Stimulated activated naive B cell treated with anti-CD40 and anti-IgM and Interleukin-4, amounts not matched to agents 10 μg/mL and 1 μg/mL and 100 μg/mL, for 72 hours (primary cell): ENCODE measurements around the gene BFSP2.

Source experiments
- ATAC-seq, 2 donors: fragments of 150-1000 bp; cut with Tn5 transposase; replicated peaks; 2 replicates each; pipeline ENCODE4 v1.10.0; 2021; ENCODE audit warnings: moderate library complexity in 1 of 2
- DNase-seq: peaks from one replicate; pipeline ENCODE4 v3.0.0; 2021
- H3K27ac Mint-ChIP-seq: one replicate; pipeline ENCODE4 v1.8.0; 2022; ENCODE audit warnings: mild to moderate bottlenecking, mixed read lengths
- H3K27me3 Mint-ChIP-seq, 2 donors: one replicate each; pipeline ENCODE4 v1.8.0; 2022; ENCODE audit warnings: mixed read lengths in 2 of 2
- H3K36me3 Mint-ChIP-seq, 2 donors: one replicate each; pipeline ENCODE4 v1.8.0; 2022; ENCODE audit warnings: mixed read lengths in 2 of 2, mild to moderate bottlenecking in 1 of 2
- H3K4me1 Mint-ChIP-seq, 2 donors: one replicate each; pipeline ENCODE4 v1.8.0; 2022; ENCODE audit warnings: mixed read lengths in 2 of 2, mild to moderate bottlenecking in 1 of 2
- H3K4me3 Mint-ChIP-seq, 2 donors: one replicate each; pipeline ENCODE4 v1.8.0; 2022; ENCODE audit warnings: mild to moderate bottlenecking in 2 of 2, mixed read lengths in 2 of 2, moderate library complexity in 1 of 2
- H3K9me3 Mint-ChIP-seq, 2 donors: one replicate each; pipeline ENCODE4 v1.8.0; 2022; ENCODE audit warnings: mixed read lengths in 2 of 2, mild to moderate bottlenecking in 1 of 2

BFSP2 gene

GRCh38 chr3:133375403-133375745, 24.5 kb upstream of the BFSP2 start:
- no peaks in the 10 kb centered on the region for H3K9me3 Mint-ChIP-seq
- H3K36me3 Mint-ChIP-seq = no peaks in the 10 kb centered on the region
- H3K4me3 Mint-ChIP-seq = no peak overlapping the region
- no peaks in the 10 kb centered on the region for H3K4me1 Mint-ChIP-seq
- ATAC-seq (no peak), DNase-seq (no peak)
- no peak overlapping the region for H3K27ac Mint-ChIP-seq
- H3K27me3 Mint-ChIP-seq = peaks cover 5 to 12% of the 10 kb centered on the region in 2 donors

DNA sequence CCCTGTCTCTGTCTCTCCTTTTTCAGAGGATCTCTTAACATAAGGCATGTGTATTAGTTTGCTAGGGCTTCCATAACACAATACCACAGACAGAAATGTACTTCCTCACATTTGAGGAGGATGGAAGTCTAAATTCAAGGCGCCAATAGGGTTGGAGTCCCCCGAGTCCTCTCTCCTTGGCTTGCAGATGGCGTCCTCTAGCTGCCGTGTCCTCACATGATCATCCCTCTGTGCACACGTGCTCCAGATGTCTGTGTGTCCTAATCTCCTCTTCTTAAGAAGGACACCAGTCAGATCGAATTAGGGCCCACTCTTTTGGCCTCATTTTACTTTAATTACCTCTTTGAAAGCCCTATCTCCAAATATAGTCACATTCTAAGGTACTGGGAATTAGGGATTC, 23.0 kb upstream of the BFSP2 start:
- no peaks in the 10 kb centered on the region for H3K4me1 Mint-ChIP-seq
- H3K4me3 Mint-ChIP-seq = no peak overlapping the region
- no peak overlapping the region for H3K27ac Mint-ChIP-seq
- no peaks in the 10 kb centered on the region for H3K9me3 Mint-ChIP-seq
- H3K36me3 Mint-ChIP-seq = no peaks in the 10 kb centered on the region
- no peak for DNase-seq
- no peak for ATAC-seq
- H3K27me3 Mint-ChIP-seq = peaks cover 5 to 12% of the 10 kb centered on the region in 2 donors

DNA sequence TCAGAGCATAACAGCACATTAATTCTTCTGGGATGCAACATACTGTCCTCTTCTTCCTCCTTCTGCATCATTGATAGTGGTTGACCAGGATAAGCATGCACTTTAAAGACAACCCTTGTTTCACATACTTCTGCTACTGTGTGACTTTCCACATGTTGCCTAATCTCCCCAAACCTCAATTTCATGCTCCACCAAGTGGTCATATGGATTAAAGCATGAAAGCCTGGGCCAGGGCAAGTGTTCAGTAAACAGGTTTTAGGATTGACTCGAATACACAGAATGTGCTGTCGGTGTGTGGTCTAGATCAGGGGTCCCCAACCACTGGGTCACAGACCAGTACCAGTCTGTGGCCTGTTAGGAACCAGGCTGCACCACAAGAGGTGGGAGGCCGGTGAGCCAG, 22.5 kb upstream of the BFSP2 start:
- no peak overlapping the region for H3K27ac Mint-ChIP-seq
- H3K9me3 Mint-ChIP-seq = no peaks in the 10 kb centered on the region
- peaks cover 5 to 12% of the 10 kb centered on the region in 2 donors for H3K27me3 Mint-ChIP-seq
- ATAC-seq (peak; percentile 29), DNase-seq (no peak)
- H3K36me3 Mint-ChIP-seq = no peaks in the 10 kb centered on the region
- H3K4me3 Mint-ChIP-seq = no peak overlapping the region
- H3K4me1 Mint-ChIP-seq = no peaks in the 10 kb centered on the region

GRCh38 chr3:133379926-133380325, 19.9 kb upstream of the BFSP2 start:
- H3K4me3 Mint-ChIP-seq = no peak overlapping the region
- ATAC-seq (no peak), DNase-seq (no peak)
- peaks cover 0 to 3% of the 10 kb centered on the region in 2 donors for H3K4me1 Mint-ChIP-seq
- H3K36me3 Mint-ChIP-seq = no peaks in the 10 kb centered on the region
- no peaks in the 10 kb centered on the region for H3K9me3 Mint-ChIP-seq
- peaks cover 8 to 28% of the 10 kb centered on the region in 2 donors for H3K27me3 Mint-ChIP-seq
- H3K27ac Mint-ChIP-seq = no peak overlapping the region

DNA sequence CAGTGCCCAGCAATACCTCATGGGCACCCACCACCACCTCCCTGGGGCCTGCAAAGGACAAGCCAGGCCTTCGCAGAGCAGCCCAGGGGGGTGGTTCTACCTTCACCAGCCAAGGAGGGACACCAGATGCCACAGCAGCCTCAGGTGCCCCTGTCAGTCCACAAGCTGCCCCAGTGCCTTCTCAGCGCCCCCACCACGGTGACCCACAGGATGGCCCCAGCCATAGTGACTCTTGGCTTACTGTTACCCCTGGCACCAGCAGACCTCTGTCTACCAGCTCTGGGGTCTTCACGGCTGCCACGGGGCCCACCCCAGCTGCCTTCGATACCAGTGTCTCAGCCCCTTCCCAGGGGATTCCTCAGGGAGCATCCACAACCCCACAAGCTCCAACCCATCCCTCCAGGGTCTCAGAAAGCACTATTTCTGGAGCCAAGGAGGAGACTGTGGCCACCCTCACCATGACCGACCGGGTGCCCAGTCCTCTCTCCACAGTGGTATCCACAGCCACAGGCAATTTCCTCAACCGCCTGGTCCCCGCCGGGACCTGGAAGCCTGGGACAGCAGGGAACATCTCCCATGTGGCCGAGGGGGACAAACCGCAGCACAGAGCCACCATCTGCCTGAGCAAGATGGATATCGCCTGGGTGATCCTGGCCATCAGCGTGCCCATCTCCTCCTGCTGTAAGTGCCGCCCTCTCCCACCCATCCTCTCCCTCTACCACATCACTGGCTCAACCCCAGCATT, 19.2 kb upstream of the BFSP2 start:
- Mint-ChIP-seq H3K27ac (no peak overlapping the region), H3K36me3 (no peaks in the 10 kb centered on the region), H3K27me3 (peaks cover 13 to 33% of the 10 kb centered on the region in 2 donors)

GRCh38 chr3:133381346-133382109, 18.3 kb upstream of the BFSP2 start:
- no peak for DNase-seq
- Mint-ChIP-seq H3K27me3 (peaks cover 13 to 34% of the 10 kb centered on the region in 2 donors), H3K4me1 (peaks cover 5 to 6% of the 10 kb centered on the region in 2 donors), H3K4me3 (no peak overlapping the region), H3K27ac (no peak overlapping the region), H3K36me3 (no peaks in the 10 kb centered on the region), H3K9me3 (peaks cover 0 to 1% of the 10 kb centered on the region in 2 donors)
- no peak for ATAC-seq

More for the DNA sequence above, 19.2 kb upstream of the BFSP2 start:
- no peak overlapping the region for H3K4me3 Mint-ChIP-seq
- DNase-seq (no peak), ATAC-seq (no peak)
- H3K9me3 Mint-ChIP-seq = no peaks in the 10 kb centered on the region
- peaks cover 2 to 4% of the 10 kb centered on the region in 2 donors for H3K4me1 Mint-ChIP-seq

GRCh38 chr3:133383175-133383574, 16.7 kb upstream of the BFSP2 start:
- H3K9me3 Mint-ChIP-seq = peaks cover 0 to 1% of the 10 kb centered on the region in 2 donors
- no peak overlapping the region for H3K4me3 Mint-ChIP-seq
- no peak for DNase-seq
- H3K27ac Mint-ChIP-seq = no peak overlapping the region
- ATAC-seq = no peak
- no peaks in the 10 kb centered on the region for H3K36me3 Mint-ChIP-seq
- H3K4me1 Mint-ChIP-seq = peaks cover 6 to 7% of the 10 kb centered on the region in 2 donors
- peaks cover 13 to 34% of the 10 kb centered on the region in 2 donors for H3K27me3 Mint-ChIP-seq

- Mint-ChIP-seq H3K4me3 (no peak overlapping the region), H3K27ac (no peak overlapping the region), H3K9me3 (peaks cover 0 to 1% of the 10 kb centered on the region in 2 donors), H3K4me1 (peaks cover 6 to 7% of the 10 kb centered on the region in 2 donors), H3K36me3 (no peaks in the 10 kb centered on the region), H3K27me3 (peaks cover 13 to 34% of the 10 kb centered on the region in 2 donors)
- no peak for ATAC-seq
- DNase-seq = no peak
Measured at GRCh38 chr3:133383741-133384140, 16.1 kb upstream of the BFSP2 start.

- Mint-ChIP-seq H3K27me3 (peaks cover 13 to 34% of the 10 kb centered on the region in 2 donors), H3K27ac (no peak overlapping the region), H3K36me3 (no peaks in the 10 kb centered on the region), H3K4me1 (peaks cover 6 to 7% of the 10 kb centered on the region in 2 donors), H3K9me3 (peaks cover 0 to 1% of the 10 kb centered on the region in 2 donors), H3K4me3 (no peak overlapping the region)
- ATAC-seq (peak; percentile 89 to 92), DNase-seq (peak; percentile 12)
Measured at GRCh38 chr3:133384331-133385027, 15.4 kb upstream of the BFSP2 start.

DNA sequence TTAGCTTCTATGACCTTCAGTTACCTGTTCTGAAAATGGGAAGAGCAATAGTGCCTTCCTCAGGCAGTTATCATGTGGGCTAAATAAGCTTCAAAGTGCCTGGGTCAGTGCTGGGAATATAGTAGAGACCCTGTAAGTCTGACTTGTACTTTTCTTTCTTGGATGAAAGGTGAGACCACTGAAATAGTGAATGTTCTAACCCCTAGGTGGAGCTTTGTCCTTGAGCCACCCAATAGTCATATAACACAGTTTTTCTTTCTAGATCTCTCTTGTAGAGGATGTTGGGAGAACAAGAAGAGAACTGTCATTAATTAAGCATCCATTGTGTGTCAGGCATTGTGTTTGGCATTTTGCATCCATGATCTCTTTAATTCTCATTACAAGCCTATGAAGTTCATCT, 13.0 kb upstream of the BFSP2 start:
- ATAC-seq (no peak), DNase-seq (no peak)
- Mint-ChIP-seq H3K9me3 (peaks cover 0 to 1% of the 10 kb centered on the region in 2 donors), H3K27ac (no peak overlapping the region), H3K4me1 (peaks cover 6 to 7% of the 10 kb centered on the region in 2 donors), H3K27me3 (peaks cover 13 to 27% of the 10 kb centered on the region in 2 donors), H3K4me3 (no peak overlapping the region), H3K36me3 (no peaks in the 10 kb centered on the region)

GRCh38 chr3:133387341-133387740, 12.5 kb upstream of the BFSP2 start:
- H3K4me1 Mint-ChIP-seq = peaks cover 6 to 7% of the 10 kb centered on the region in 2 donors
- H3K4me3 Mint-ChIP-seq = no peak overlapping the region
- H3K36me3 Mint-ChIP-seq = no peaks in the 10 kb centered on the region
- H3K27me3 Mint-ChIP-seq = peaks cover 9 to 23% of the 10 kb centered on the region in 2 donors
- no peak for ATAC-seq
- H3K9me3 Mint-ChIP-seq = peaks cover 0 to 1% of the 10 kb centered on the region in 2 donors
- no peak for DNase-seq
- no peak overlapping the region for H3K27ac Mint-ChIP-seq

DNA sequence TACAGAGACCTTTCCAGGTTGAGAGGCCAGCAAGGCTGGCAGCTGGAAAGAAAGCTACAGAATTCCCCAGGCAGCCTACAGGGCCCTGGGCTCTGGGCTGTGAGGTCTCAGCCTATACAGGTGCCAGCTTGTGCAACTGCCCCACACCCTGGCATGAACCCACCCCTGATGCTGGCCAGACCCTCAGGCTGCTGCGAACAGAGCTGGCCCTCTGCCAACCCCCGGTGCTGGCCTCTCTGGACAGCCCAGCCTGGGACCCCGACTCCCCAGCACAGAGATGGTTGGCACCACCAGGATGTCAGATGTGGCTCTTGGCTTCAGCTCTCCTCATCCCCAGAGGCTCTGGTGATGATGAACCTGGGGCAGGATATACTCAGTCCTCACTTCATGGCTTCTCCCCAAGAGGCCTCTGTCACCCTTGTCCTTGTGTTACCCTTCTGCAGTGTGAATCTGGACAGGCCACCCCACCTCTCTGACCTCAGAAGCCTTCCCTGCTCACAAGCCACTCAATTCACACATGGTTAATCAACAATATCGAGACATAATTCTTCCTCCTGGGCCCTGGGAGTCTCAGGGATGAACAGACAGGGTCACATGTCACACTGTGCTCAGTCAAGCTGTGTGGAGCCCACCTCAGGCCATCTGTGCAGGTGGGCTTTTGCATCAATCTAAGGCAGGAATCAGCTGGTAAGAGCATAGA, 11.0 kb upstream of the BFSP2 start:
- no peak for ATAC-seq

GRCh38 chr3:133390715-133391114, 9.1 kb upstream of the BFSP2 start:
- no peak overlapping the region for H3K4me3 Mint-ChIP-seq
- H3K36me3 Mint-ChIP-seq = peaks cover 0 to 3% of the 10 kb centered on the region in 2 donors
- ATAC-seq (no peak), DNase-seq (no peak)
- H3K27ac Mint-ChIP-seq = no peak overlapping the region
- H3K27me3 Mint-ChIP-seq = peaks cover 3 to 10% of the 10 kb centered on the region in 2 donors
- peaks cover 4 to 6% of the 10 kb centered on the region in 2 donors for H3K9me3 Mint-ChIP-seq
- peaks cover 4 to 8% of the 10 kb centered on the region in 2 donors for H3K4me1 Mint-ChIP-seq

More for the DNA sequence above, 11.0 kb upstream of the BFSP2 start:
- Mint-ChIP-seq H3K27me3 (peaks cover 8 to 21% of the 10 kb centered on the region in 2 donors), H3K4me3 (no peak overlapping the region), H3K27ac (peak overlapping the region; percentile 39), H3K4me1 (peaks cover 6 to 7% of the 10 kb centered on the region in 2 donors), H3K9me3 (peaks cover 0 to 3% of the 10 kb centered on the region in 2 donors), H3K36me3 (no peaks in the 10 kb centered on the region)
- DNase-seq = no peak

DNA sequence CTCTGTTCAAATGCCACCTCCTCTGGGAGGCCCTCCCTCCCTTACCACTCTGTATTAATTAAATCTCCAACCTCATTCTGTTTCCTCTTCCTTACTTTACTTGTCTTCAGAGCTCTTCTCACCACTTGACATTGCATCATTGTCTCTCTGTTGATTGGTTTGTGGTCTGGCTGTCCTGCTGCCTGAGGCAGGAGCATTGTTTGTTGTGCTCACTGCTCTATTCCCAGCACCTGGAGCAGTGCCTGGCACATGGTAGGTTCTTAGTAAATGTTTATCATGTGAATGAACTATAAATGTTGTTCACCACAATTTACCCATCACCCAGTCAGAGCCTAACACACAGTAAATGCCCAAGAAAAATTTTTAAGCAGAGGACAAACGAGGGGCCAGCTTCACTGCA, 6.7 kb upstream of the BFSP2 start:
- DNase-seq (no peak), ATAC-seq (no peak)
- H3K4me1 Mint-ChIP-seq = peaks cover 2 to 5% of the 10 kb centered on the region in 2 donors
- peaks cover 0 to 3% of the 10 kb centered on the region in 2 donors for H3K36me3 Mint-ChIP-seq
- H3K4me3 Mint-ChIP-seq = no peak overlapping the region
- H3K27ac Mint-ChIP-seq = no peak overlapping the region
- H3K27me3 Mint-ChIP-seq = peaks cover 3 to 9% of the 10 kb centered on the region in 2 donors
- H3K9me3 Mint-ChIP-seq = peaks cover 4 to 5% of the 10 kb centered on the region in 2 donors
